Neural cell (in vitro differentiated cells): Measurements from ENCODE around the gene KRTAP19-8.

Source experiments
- CTCF ChIP-seq: fragments of 450-650 bp; IDR thresholded peaks from 2 replicates; pipeline ENCODE4 v1.5.1; 2014; ENCODE audit warnings: antibody characterized with exemption, mild to moderate bottlenecking, moderate library complexity; ENCODE audit not compliant: poor library complexity, severe bottlenecking
- EZH2 ChIP-seq: fragments of 200-600, 300-800 bp; shearing (Covaris generic), sonication (generic); IDR thresholded peaks from 2 replicates; pipeline ENCODE4 v1.6.1; 2014; ENCODE audit warnings: antibody characterized with exemption, low read length, borderline replicate concordance, mild to moderate bottlenecking; ENCODE audit not compliant: insufficient read depth, poor library complexity, severe bottlenecking

GRCh38 chr21:31023680-31024079, 14.6 kb downstream of the KRTAP19-8 start:
- TF ChIP-seq CTCF (no peak), EZH2 (no peak)
